WTC11 (cell line): ENCODE results near the gene GPA33. TPM values are rescaled to one million over a fixed set of nuclear protein-coding genes. Genes with fewer than 3 reads are reported as not detected.

Source experiments
- ATAC-seq: fragments of 200-7000 bp; cut with Tn5 transposase; 2 replicates; pipeline ENCODE4 v1.10.0; 2021; ENCODE audit warnings: mild to moderate bottlenecking, moderate library complexity
- CTCF ChIA-PET: fragments of 300-600 bp; sonication (Branson Sonifier 250); formaldehyde crosslinking; loops from one replicate; lab custom pipeline; 2021; ENCODE audit warnings: antibody characterized with exemption; lab: Charles Lee
- POLR2A ChIA-PET: fragments of 350-600 bp; sonication (Branson Sonifier 250); formaldehyde crosslinking; loops from one replicate; lab custom pipeline; 2021; ENCODE audit warnings: antibody characterized with exemption; lab: Charles Lee
- DNase-seq: peaks from one replicate; pipeline ENCODE4 v3.0.0; 2021; ENCODE audit warnings: low spot score
- H3K27ac Mint-ChIP-seq: 2 replicates; pipeline ENCODE4 v1.8.0; 2021; ENCODE audit warnings: mixed read lengths
- H3K27me3 Mint-ChIP-seq: 2 replicates; pipeline ENCODE4 v1.8.0; 2021; ENCODE audit warnings: low read depth, mild to moderate bottlenecking, moderate library complexity, mixed read lengths
- H3K36me3 Mint-ChIP-seq: 2 replicates; pipeline ENCODE4 v1.8.0; 2021; ENCODE audit warnings: mixed read lengths
- H3K4me1 Mint-ChIP-seq: 2 replicates; pipeline ENCODE4 v1.8.0; 2022; ENCODE audit warnings: mixed read lengths
- H3K4me3 Mint-ChIP-seq: 2 replicates; pipeline ENCODE4 v1.8.0; 2021; ENCODE audit warnings: mild to moderate bottlenecking, moderate library complexity, mixed read lengths
- H3K9me3 Mint-ChIP-seq: 2 replicates; pipeline ENCODE4 v1.8.0; 2021; ENCODE audit warnings: mixed read lengths
- EMX1 ChIP-seq: fragments of 250-450 bp; sonication (Bioruptor Pico); IDR thresholded peaks from 2 replicates; pipeline ENCODE4 v1.8.0; 2021; ENCODE audit warnings: mild to moderate bottlenecking
- FOXJ3 ChIP-seq: sonication (generic); formaldehyde crosslinking; IDR thresholded peaks from 2 replicates; pipeline ENCODE4 v1.9.0; 2021; ENCODE audit warnings: missing genetic modification reagents, mild to moderate bottlenecking, borderline replicate concordance
- FOXP1 ChIP-seq: sonication (generic); formaldehyde crosslinking; IDR thresholded peaks from 2 replicates; pipeline ENCODE4 v1.8.0; 2022; ENCODE audit warnings: missing genetic modification reagents, mild to moderate bottlenecking, moderate library complexity, borderline replicate concordance
- GRHL2 ChIP-seq: fragments of 250-450 bp; sonication (Bioruptor Pico); IDR thresholded peaks from 2 replicates; pipeline ENCODE4 v1.8.0; 2022; ENCODE audit warnings: mild to moderate bottlenecking, moderate library complexity; ENCODE audit not compliant: insufficient replicate concordance, severe bottlenecking
- NFATC4 ChIP-seq: fragments of 250-450 bp; sonication (Bioruptor Pico); IDR thresholded peaks from 2 replicates; pipeline ENCODE4 v1.9.0; 2021; ENCODE audit warnings: mild to moderate bottlenecking
- NFE2L1 ChIP-seq: sonication (generic); formaldehyde crosslinking; IDR thresholded peaks from 2 replicates; pipeline ENCODE4 v1.8.1; 2023; ENCODE audit warnings: missing genetic modification reagents
- NR2C2 ChIP-seq: sonication (generic); formaldehyde crosslinking; IDR thresholded peaks from 2 replicates; pipeline ENCODE4 v1.8.0; 2022; ENCODE audit warnings: mild to moderate bottlenecking, missing genetic modification reagents
- OVOL2 ChIP-seq: fragments of 250-450 bp; sonication (Bioruptor Pico); IDR thresholded peaks from 2 replicates; pipeline ENCODE4 v1.9.0; 2021; ENCODE audit warnings: mild to moderate bottlenecking, borderline replicate concordance
- SOX15 ChIP-seq: fragments of 250-450 bp; sonication (Bioruptor Pico); IDR thresholded peaks from 2 replicates; pipeline ENCODE4 v1.9.0; 2021; ENCODE audit warnings: mild to moderate bottlenecking
- TEAD4 ChIP-seq: sonication (generic); formaldehyde crosslinking; IDR thresholded peaks from 2 replicates; pipeline ENCODE4 v1.8.0; 2022; ENCODE audit warnings: mild to moderate bottlenecking, missing genetic modification reagents
- ZNF317 ChIP-seq: sonication (generic); formaldehyde crosslinking; IDR thresholded peaks from 2 replicates; pipeline ENCODE4 v1.8.1; 2023; ENCODE audit warnings: low read depth, mild to moderate bottlenecking, moderate library complexity, missing genetic modification reagents, borderline replicate concordance
- total RNA-seq: library from RNA; stranded (reverse); gene quantifications from 3 replicates; pipeline ENCODE4 v1.2.3, GENCODE V29; 2021
- TF ChIP-seq, protein P1 (sequence below): sonication (generic); formaldehyde crosslinking; IDR thresholded peaks from 2 replicates; pipeline ENCODE4 v1.8.0; 2022; ENCODE audit warnings: mild to moderate bottlenecking, missing genetic modification reagents
- TF ChIP-seq, protein P2 (sequence below): sonication (generic); formaldehyde crosslinking; IDR thresholded peaks from 2 replicates; pipeline ENCODE4 v1.8.1; 2022; ENCODE audit warnings: mild to moderate bottlenecking, moderate library complexity, missing genetic modification reagents
- TF ChIP-seq, protein P3 (sequence below): sonication (generic); formaldehyde crosslinking; IDR thresholded peaks from 2 replicates; pipeline ENCODE4 v1.8.0; 2022; ENCODE audit warnings: mild to moderate bottlenecking, missing genetic modification reagents
- TF ChIP-seq, protein P4 (sequence below): sonication (generic); formaldehyde crosslinking; IDR thresholded peaks from 2 replicates; pipeline ENCODE4 v1.8.0; 2022; ENCODE audit warnings: mild to moderate bottlenecking, missing genetic modification reagents

The GPA33 gene
- total RNA-seq, 1 experiment from 2014 or later, result 0.63 TPM

DNA sequence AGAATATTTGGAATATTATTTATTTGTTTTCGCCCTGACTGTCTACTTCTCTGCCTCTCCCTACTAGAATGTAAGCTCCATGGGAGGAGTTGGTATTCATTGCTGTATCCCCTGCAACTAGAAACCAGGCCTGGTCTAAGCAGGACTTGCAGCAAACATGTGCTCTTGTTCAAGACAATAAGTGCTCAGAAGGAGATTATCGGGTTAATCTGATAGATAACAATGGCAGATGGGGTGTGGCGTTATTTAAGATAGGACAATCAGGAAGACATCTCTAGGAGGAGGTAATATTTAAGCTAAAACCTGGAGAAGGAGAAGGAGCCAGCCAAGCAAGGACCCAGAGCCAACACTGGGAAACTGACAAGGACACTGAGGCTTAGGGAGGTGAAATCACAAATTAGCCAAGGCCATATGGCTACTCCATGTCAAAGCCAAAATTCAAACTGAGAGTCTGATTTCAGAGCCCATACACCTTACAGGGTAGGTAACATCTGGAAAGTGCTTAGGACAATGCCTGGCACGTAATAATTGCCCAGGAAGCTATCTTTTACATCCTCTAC lies 45.2 kb upstream of the GPA33 start (continued):
- TF ChIP-seq OVOL2 (CRISPR knock-in tag) (no peak), SOX15 (no peak), NFE2L1 (CRISPR knock-in tag) (no peak), FOXJ3 (CRISPR knock-in tag) (no peak), NFATC4 (CRISPR knock-in tag) (no peak), EMX1 (no peak), FOXP1 (CRISPR knock-in tag) (no peak)
- TF ChIP-seq, protein P1, sequence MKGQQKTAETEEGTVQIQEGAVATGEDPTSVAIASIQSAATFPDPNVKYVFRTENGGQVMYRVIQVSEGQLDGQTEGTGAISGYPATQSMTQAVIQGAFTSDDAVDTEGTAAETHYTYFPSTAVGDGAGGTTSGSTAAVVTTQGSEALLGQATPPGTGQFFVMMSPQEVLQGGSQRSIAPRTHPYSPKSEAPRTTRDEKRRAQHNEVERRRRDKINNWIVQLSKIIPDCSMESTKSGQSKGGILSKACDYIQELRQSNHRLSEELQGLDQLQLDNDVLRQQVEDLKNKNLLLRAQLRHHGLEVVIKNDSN (CRISPR knock-in tag), result no peak
- TF ChIP-seq, protein P2, sequence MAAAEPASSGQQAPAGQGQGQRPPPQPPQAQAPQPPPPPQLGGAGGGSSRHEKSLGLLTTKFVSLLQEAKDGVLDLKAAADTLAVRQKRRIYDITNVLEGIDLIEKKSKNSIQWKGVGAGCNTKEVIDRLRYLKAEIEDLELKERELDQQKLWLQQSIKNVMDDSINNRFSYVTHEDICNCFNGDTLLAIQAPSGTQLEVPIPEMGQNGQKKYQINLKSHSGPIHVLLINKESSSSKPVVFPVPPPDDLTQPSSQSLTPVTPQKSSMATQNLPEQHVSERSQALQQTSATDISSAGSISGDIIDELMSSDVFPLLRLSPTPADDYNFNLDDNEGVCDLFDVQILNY (CRISPR knock-in tag), result no peak

DNA sequence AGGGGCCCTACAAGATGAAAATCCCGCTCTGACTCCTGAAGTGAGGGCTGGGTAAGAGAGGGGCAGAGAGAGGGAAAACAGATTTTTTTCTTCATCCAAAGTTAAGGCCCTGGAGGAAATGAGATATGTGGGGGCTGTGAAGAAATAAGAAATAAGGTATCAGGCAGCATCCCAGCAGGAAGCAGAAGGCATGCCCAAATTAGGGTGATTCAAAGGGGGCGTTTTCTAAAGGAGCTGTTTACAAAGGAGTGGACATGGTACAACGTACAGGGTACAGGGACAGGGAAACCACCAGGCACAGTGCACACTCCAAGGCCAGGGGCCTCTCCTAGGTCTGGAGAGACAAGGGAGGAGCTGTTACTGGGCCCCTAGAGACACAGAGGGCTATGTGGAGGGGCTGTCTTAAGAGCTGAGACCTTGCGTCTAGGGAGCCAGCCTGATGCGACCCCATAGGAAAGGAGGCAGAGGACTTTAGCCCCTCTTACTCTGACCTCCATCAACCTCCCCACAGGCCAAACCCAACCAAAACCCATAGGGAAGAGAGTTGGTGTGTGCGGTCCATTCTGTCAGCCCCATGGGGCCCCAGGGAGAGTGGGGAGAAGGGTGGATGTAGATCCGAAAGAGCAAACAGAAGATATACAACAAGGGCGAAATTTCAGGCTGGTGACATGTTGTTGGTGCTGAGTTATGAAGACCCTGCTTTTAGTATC lies 42.3 kb upstream of the GPA33 start:
- no peak for DNase-seq
- Mint-ChIP-seq H3K27ac (no peak overlapping the region), H3K4me1 (peaks cover 29% of the 10 kb centered on the region), H3K9me3 (peaks cover 7% of the 10 kb centered on the region), H3K4me3 (no peak overlapping the region), H3K36me3 (peaks cover 4% of the 10 kb centered on the region), H3K27me3 (peaks cover 8% of the 10 kb centered on the region)
- ChIA-PET POLR2A (interaction anchor here (0.5 kb wide), 1 partner anchor 426 kb away, joined by 3 read pairs; no protein-coding TSS in a partner anchor), CTCF (no interaction called here)
- TF ChIP-seq TEAD4 (CRISPR knock-in tag), result no peak
- TF ChIP-seq, protein P3, sequence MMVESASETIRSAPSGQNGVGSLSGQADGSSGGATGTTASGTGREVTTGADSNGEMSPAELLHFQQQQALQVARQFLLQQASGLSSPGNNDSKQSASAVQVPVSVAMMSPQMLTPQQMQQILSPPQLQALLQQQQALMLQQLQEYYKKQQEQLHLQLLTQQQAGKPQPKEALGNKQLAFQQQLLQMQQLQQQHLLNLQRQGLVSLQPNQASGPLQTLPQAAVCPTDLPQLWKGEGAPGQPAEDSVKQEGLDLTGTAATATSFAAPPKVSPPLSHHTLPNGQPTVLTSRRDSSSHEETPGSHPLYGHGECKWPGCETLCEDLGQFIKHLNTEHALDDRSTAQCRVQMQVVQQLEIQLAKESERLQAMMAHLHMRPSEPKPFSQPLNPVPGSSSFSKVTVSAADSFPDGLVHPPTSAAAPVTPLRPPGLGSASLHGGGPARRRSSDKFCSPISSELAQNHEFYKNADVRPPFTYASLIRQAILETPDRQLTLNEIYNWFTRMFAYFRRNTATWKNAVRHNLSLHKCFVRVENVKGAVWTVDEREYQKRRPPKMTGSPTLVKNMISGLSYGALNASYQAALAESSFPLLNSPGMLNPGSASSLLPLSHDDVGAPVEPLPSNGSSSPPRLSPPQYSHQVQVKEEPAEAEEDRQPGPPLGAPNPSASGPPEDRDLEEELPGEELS (CRISPR knock-in tag), result no peak
- TF ChIP-seq SOX15, result no peak
- no peak for ATAC-seq

GRCh38 chr1:167130829-167131510 lies 40.8 kb upstream of the GPA33 start:
- POLR2A ChIA-PET, result no interaction called here
- DNase-seq (no peak), ATAC-seq (no peak)
- H3K36me3 Mint-ChIP-seq, result no peaks in the 10 kb centered on the region; the same call in 1 of the 2 replicates
- H3K9me3 Mint-ChIP-seq, result no peaks in the 10 kb centered on the region
- peaks cover 16% of the 10 kb centered on the region for H3K4me1 Mint-ChIP-seq
- no peak overlapping the region for H3K4me3 Mint-ChIP-seq
- TF ChIP-seq, protein P1 (CRISPR knock-in tag), result no peak
- TF ChIP-seq, protein P4, sequence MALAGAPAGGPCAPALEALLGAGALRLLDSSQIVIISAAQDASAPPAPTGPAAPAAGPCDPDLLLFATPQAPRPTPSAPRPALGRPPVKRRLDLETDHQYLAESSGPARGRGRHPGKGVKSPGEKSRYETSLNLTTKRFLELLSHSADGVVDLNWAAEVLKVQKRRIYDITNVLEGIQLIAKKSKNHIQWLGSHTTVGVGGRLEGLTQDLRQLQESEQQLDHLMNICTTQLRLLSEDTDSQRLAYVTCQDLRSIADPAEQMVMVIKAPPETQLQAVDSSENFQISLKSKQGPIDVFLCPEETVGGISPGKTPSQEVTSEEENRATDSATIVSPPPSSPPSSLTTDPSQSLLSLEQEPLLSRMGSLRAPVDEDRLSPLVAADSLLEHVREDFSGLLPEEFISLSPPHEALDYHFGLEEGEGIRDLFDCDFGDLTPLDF (CRISPR knock-in tag), result no peak
- no peak for TF ChIP-seq GRHL2 (CRISPR knock-in tag)
- no peak for TF ChIP-seq ZNF317 (CRISPR knock-in tag)
- TF ChIP-seq NR2C2 (CRISPR knock-in tag), result no peak
- TF ChIP-seq, all 79 proteins: peak for 0
- no peak overlapping the region for H3K27ac Mint-ChIP-seq
- CTCF ChIA-PET, result interaction anchor here (1.1 kb wide), 1 partner anchor 70 kb away, joined by 3 read pairs; no protein-coding TSS in a partner anchor
- H3K27me3 Mint-ChIP-seq, result peaks cover 12% of the 10 kb centered on the region
